NCI-H2107 (cell line): Measurements from ENCODE around the gene GPN2.

Experiments used
- DNase-seq: peaks from one replicate; lab custom pipeline; 2025; lab: John Stamatoyannopoulos, UW

GPN2 gene

DNA sequence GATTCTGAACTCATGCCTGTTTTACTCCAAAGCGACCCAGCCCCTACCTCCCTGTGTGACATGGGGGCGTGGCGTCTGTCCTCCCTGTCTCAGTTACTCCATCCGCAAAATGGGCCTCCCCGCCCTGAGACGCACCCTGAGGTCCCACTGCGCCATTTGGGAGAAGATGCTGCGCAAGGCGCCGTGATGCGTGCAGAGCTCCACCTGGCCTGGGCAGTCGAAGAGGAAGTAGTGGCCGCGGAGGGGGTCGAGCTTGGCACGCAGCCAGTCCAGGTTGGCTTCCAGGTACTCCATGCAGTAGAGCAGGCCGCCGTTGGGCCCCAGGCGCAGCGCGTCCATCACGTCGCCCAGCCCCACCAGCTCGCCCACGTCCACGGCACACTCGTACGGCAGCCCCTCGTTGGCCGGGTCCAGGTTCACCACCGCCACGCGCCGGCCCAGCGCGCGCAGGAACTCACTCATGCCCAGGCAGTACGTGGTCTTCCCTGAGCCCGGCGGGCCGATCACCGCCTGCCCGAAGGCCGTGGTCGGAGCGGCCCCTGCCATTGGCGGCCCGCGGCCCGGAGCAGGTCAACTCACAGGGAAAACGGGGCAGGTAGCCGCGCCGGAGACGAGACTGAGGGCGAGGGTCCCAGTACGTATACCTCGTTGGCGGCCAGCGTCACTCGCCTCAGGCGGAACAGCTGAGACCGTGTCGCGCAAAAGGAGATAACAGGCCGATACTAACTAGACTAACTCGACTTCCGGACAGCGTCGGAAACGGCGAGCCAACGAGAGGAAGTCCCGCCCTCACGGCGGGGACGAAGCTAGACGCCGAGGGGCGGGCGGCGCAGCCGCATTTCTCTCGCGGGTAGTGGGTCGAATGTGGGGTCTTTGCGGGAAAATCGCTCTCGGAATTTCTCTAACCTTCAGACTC, at the start of gene GPN2:
Gene GPN2 (minus strand): TSS at position 733 of the 916 bp plus-strand sequence. CDS start 187 bp downstream, at position 546.
- peak; percentile 74 for DNase-seq

DNA sequence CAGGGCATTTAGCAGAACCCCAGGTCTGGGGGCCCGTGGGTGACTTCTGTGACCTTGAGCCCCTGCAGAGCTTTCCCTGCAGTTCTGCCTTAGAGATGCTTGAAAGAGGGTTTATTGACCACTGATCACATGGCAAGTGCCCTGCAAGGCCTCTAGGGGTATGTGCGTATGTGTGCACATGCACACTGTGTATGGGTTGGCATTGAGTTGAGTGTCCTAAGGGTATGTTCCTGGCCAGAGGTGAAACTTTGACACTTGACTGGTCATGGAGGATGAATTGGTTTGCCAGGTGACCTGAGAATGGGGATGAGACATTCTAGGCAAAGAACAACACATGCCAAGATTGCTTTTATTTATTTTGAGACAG, 48.6 kb upstream of the GPN2 start:
- DNase-seq = no peak

GRCh38 chr1:26938004-26938658, 48.0 kb upstream of the GPN2 start:
- no peak for DNase-seq

DNA sequence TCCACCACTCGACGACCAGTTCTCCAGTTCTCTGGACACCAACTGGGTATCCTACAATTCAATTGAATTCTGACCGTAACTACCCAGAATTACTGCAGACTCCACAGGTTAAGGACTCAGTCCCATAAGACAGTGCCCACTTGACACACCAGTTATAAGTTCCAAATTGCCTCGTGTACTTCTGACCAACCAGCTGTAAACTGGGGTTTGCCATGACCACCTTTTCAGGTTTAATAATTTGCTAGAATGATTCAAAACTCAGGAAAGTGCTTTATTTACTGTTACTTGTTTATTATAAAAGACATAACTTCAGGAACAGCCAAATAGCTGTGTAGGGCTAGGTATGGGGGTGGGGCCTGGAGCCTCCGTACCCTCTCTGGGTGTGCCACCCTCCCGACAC, 46.7 kb upstream of the GPN2 start:
- DNase-seq = no peak

DNA sequence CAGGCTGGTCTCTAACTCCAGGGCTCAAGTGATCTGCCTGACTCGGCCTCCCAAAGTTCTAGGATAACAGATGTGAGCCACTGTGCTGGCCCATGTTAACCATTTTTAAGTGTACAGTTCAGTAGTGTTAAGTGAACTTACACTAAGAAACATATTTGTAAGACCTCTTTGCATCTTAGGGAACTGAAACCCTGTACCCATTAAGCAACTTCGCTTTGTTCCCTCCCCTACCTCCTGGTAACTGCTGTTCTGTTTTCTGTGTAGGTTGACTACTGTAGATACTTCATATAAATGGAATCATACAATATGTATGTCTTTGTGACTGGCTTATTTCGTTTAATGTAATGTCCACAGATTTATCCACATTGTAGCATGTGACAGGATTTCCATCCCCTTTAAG, 42.4 kb upstream of the GPN2 start:
- no peak for DNase-seq

DNA sequence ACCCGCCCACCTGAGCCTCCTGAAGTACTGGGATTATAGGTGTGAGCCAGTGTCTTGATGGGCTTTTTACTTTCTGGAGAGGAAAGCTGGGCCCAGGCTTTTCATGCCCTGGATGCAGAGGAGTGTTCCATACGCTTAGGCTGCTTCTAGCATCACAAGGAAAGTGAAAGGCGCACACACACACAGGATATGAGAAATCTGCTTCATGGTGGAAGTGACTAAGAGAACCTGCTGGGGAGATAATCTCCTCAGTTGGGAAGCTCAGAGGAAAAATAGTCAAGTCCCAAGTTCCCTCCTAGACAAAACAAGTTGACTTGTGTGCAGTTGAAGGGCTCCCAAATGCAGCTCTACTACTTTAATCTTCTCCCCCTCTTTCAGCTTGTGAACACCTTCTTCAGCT, 33.6 kb upstream of the GPN2 start:
- DNase-seq = no peak

DNA sequence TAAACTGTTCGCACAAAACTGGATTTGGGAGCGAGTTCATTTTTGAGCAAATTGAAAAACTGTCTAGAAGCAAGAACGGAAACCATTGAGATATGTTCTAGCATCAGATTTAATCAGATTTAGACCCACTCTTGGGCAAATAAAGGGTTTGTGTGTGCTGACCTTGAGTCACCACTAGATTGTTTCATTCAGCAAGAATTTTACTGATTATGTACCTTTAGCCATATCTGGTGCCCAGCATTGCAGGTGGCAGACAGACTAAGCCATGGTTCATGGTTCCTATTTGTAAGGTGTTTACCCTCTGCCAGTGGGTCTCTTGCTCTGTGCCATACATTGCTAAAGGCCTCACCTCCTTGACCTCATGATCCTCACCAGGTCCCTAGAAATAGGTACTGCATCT, 32.8 kb upstream of the GPN2 start:
- DNase-seq = no peak

DNA sequence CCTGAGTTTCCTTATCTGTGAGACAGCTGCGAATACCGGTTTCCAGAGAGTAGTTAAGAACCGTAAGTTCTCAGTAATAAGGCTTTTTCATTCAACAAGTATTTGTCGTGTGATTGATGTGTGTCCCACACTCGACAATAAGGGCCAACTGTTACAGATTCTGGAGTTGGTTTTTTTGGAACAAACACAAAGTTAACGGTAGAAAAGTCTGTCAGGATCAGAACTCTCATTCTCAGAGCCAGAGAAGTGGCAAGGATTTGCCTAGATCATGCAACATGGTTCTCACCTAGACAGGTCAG, 32.3 kb upstream of the GPN2 start:
- no peak for DNase-seq

GRCh38 chr1:26921540-26922430, 31.7 kb upstream of the GPN2 start, which contains the start of gene NUDC:
Gene NUDC, plus strand, starts transcription at chr1:26921743. Its CDS starts 106 bp downstream, at chr1:26921849.
- DNase-seq = peak; percentile 98

DNA sequence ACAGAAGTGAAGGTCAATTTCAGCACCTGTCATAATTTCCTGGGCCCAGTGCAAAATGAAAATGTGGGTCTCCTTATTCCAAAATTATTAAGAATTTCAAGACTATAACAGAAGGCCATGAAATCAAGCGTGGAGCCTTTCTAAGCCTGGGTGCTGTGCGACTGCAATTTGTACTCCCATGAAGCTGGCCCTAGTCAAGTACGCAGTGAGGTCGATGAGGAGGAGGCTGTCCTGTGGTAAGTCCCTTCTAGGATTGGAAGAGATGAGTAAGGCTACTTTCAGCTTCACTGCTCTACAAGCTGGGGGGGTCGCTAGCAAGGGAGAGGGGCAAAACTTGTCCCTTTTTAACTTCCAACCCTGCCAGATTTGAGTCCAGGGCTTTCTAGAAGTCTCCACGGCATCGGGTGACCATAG, 31.1 kb upstream of the GPN2 start:
- DNase-seq = no peak

GRCh38 chr1:26915204-26915842, 25.2 kb upstream of the GPN2 start:
- DNase-seq = no peak

GRCh38 chr1:26913754-26914619, 23.9 kb upstream of the GPN2 start, which contains the start of gene NR0B2:
Gene NR0B2, minus strand, starts transcription at chr1:26913975. Its CDS starts 35 bp downstream, at chr1:26913940.
- peak; percentile 98 for DNase-seq

GRCh38 chr1:26913389-26913753, 23.3 kb upstream of the GPN2 start:
- no peak for DNase-seq

DNA sequence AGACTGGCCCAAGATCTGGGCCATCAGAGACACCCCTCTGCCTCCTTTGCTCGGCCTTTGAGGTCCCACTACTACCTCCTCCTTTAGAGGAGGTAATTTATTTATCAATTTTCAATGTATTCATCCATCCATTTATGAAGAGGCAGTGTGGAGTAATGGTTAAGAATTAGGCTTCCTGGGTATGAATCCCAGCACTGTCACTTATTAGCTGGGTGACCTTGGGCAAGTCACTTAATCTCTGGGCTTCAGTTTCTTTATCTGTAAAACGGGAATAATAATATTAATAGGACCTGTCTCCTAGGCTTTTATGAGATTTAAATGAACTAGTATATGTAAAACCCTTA, 22.0 kb upstream of the GPN2 start:
- DNase-seq = no peak

DNA sequence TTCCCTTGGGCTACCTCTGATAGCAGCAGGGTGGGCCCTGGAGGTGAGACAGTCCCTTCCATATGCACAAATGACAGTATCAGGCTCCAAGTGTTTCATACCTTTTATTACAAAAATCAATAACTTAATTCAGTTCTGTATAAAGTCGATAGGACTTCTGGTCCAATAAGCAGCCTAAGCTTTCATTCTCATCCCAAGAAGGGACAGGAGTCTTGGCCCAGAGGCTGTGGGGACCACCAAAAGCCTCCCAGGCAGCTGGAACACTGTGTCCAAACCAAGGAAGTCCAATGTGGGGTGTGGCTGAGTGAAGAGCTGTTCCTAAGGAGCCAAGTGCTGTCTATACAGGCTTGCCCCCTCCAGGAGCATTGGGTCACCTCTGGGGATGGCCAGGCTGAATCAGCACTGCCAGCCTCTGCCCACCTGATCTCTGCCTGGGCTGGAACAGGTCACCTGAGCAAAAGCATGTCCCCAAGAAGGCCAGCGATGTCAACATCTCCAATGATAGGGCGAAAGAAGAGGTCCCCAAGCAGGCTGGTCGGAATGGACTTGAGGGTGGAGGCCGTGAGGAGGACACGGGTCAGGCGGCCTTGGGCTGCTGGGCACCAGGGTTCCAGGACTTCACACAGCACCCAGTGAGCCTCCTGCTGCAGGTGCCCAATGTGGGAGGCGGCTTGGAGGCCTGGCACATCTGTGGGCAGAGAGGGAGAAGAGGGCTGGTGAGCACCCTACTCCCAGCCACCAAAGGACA, 21.5 kb upstream of the GPN2 start:
- no peak for DNase-seq

GRCh38 chr1:26910343-26911160, 20.5 kb upstream of the GPN2 start:
- no peak for DNase-seq

DNA sequence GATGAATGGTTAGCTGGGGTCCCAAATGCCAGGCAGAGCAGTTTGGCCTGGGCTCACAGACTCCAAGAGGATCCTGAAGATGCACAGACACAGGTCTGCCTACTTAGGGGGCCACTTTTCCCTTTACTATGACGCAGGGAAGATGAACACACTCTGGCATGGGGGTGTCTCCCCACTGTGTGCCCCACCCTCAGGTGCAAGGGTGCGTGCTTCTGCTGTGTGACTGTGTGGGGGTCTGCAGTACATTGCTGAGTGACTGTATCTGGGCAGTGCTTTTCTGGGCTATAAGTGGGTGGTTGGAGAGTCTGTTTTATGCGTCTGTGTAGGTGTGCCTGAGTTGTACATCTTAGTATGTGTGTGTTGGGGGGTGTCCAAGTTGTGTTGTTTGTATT, 19.9 kb upstream of the GPN2 start:
- DNase-seq = no peak

- no peak for DNase-seq
These were observed 17.2 kb upstream of the GPN2 start for GRCh38 chr1:26907071-26907917.
